Activated effector memory CD4-positive, alpha-beta T cell treated with anti-CD3 and anti-CD28 coated beads, Interleukin-2, amount 50 U/mL, for 16 hours (primary cell): ENCODE measurements around the gene NBR1.
"Not testable (repeated sequence)": the region's sequence is repeated elsewhere in the genome, so short reads cannot be mapped to it uniquely, and the experiment has no call there.

Source experiments
- DNase-seq: peaks from one replicate; pipeline ENCODE4 v3.0.0-alpha.2; 2020

The NBR1 gene

DNA sequence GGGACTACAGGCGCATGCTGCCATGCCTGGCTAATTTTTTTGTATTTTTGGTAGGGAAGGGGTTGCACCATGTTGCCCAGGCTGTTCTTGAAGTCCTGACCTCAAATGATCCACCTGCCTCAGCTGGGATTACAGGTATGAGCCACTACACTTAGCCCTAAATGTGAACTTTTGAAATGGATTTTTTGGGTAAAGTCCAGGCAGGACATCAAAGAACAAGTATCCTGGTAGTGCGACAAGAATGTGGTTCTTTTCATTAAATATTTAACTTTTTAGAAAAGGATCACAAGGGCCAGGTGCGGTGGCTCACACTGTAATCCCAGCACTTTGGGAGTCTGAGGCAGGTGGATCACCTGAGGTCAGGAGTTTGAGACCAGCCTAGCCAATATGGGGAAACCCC, 15.3 kb upstream of the NBR1 start:
- no peak for DNase-seq

DNA sequence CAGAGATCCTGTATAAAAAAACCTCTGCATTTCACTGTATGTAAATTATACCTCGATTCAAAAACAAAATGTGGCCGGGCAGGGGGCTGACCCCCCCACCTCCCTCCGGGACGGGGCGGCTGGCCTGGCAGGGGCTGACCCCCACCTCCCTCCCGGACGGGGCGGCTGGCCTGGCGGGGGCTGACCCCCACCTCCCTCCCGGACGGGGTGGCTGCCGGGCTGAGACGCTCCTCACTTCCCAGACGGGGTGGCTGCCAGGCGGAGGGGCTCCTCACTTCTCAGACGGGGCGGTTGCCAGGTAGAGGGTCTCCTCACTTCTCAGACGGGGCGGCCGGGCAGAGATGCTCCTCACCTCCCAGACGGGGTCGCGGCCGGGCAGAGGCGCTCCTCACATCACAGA, 11.8 kb upstream of the NBR1 start:
- DNase-seq: not testable (repeated sequence)

DNA sequence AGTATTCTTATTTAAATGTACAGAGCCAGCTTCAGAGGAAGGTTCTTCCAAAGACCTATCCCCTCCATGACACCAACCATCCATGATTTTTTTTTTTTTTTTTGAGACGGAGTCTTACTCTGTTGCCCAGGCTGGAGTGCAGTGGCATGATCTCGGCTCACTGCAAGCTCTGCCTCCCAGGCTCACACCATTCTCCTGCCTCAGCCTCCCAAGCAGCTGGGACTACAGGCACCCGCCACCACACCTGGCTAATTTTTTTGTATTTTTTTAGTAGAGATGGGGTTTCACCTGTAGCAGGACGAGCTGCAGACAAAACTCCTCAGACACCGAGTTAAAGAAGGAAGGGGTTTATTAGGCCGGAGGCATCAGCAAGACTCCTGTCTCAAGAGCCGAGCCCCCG, 11.1 kb upstream of the NBR1 start:
- not testable (repeated sequence) for DNase-seq

DNA sequence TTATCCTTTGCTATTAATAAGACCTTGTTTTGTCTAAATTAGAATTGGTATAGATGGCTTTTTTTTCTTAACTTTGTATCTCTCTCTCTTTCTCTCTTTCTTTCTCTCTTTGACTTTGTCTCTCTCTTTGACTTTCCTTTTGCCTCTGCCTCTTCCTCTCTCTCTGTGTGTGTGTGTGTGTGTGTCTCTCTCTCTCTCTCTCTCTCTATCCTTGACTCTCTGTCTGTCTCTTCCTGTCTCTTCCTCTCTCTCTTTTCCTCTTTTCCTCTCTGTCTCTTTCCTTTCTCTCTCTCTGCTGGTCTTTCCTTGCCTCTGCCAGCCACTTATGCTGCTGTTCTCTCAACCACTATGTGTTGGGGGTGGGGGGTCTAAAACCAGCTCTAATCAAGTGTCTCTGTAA, 5.0 kb upstream of the NBR1 start:
- not testable (repeated sequence) for DNase-seq

DNA sequence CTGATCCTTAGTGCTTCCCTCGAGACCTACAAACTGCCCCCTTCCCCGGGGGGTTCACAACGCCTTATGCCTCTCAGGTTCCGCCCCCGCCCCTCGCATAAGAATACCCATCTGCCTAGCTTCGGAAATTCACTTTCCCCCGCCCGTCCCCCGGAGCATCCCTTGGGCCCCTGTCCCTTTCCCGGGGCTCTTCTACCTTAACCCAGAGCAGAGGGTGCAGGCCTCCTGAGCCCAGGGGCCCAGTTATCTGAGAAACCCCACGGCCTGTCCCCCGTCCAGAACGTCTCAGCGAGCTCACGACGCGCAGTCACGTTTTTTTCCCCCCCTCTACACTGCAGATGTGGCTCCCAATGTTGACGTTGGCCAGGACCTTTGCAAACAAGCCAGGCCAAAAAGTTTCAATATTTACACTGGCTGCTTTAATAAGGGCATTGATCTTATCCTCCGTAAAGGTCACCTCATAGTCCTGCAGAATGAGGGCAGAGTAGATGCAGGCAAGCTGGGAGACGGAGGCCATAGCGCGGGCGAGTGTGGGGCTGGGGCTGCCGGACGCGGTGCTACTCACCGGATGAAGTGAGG, 1.4 kb upstream of the NBR1 start:
- peak; percentile 65 for DNase-seq

DNA sequence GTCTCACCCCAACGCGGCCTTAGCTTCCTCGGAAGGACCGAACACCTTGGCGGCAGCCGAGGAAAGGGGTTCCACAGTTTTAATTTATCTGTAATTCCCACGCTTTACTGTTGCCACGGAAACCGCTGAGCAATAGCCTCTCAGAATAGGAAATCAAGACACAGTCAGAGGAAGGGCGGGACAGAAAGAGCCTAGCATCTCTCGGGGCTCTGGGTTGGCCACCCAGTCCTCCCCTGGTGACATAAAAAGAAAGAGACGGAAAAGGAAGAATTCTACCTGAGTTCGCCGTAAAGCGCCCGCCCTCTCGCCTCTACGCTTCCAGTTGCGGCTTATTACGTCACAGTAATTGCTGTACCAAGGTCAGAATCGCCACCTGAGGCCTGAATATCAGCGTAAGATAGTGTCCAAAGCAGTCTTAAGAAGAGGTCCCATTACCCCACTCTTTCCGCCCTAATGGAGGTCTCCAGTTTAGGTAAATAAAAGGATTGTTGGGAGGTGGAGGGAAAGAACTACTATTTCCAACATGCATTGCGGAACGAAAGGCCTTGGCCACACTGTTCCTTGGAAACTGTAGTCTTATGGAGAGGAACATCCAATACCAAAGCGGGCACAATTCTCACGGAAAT, 761 bp upstream of the NBR1 start:
- peak; percentile 95 for DNase-seq

DNA sequence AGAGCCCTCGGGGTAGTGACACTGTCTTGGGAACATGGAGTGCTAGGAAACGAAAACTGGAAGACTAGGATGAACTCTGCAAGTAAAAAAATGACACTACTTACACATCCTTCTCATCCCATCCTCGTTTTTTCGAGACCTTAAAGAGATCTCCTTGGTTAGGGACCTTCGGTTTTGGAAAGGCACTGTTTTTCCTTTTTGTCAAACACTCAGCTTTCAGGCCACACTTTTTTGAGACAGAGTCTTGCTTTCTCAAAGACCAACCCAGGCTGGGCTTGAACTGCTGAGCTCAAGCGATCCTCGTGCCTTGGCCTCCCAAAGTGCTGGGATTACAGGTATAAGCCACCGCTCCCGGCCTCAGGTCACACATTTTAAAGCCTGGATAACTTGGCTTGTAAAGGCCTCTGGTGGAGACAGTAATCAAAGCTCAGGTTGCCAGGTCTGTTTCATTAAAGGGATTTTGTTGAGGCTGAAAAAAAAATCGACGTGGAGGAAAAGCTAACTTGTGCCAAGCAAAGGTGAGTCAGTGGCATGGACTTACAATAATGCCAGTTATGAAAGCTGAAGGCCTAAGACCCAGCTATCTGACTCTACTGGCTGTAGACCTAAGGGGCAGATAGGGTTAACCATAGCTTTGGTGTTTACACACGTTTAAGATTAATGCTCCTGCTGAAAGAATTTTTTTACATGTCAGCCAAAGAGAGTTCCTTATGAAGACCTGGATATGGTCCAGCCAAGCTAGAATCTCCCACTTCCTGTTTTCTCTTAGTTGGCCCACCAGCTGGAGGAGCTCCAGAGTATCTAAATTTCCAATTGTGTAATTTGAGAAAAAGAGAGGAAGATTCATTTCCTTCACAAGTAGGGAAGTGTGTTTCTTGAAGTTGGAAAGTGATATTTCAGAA, 823 bp downstream of the NBR1 start:
- DNase-seq: peak; percentile 63

DNA sequence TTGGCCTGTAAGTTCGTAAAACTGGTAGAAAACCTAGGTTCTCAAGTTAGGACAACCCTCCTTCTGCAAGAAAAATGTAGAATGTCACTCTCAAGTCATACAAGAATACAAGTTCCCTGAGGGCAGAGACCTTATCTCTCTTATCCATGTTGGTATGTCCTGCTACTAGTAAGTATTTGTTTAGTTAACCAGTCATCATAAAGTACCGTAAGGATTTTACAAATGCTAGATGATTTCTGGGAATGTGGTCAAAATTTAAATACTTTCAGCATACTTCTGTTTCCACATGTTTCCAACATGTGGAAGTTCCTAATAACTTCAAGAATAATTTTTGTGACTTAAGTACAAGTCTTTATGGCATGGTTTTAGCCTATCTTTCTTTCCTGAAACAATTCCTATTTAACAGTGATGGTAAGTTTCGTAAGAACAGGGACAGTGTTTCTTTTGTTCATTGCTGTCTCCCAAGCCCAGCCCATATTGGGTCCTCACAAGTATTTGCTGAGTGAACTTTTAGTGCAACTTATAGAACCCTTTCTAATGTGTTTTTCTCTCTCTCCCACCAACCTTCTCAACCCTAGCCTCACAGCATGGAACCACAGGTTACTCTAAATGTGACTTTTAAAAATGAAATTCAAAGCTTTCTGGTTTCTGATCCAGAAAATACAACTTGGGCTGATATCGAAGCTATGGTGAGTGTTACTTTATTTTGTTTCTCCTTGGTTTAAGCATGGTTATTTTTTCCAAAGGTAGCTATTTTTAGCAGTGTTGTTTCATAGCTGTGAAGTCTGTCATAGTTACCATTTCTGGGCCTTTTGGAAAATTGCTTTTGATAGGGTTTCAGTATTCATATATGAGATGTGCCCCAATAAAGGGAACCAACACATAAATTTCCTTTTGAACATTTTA, 4.5 kb downstream of the NBR1 start:
- no peak for DNase-seq

DNA sequence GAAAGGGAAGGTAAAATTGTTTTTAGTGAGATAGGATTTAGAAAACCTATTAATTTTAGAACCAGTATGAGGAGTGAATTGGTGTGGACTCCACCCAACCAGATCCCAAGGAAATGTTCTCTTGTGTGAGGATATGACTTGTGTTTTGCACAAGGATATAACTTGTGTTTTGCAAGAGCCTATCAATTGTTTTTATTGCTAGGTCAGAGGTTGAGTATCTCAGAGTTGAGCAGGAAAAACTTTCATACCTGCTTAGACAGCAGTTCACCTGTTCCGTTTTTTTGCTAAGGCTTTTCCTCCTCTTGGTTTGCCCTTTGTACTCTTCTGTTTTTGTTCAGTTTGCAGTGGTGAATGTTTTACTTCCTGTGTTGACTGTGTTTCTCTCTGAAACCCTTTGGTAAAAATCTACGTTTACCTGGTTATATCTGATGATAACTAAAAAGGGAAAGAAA, 5.1 kb downstream of the NBR1 start:
- DNase-seq: no peak

DNA sequence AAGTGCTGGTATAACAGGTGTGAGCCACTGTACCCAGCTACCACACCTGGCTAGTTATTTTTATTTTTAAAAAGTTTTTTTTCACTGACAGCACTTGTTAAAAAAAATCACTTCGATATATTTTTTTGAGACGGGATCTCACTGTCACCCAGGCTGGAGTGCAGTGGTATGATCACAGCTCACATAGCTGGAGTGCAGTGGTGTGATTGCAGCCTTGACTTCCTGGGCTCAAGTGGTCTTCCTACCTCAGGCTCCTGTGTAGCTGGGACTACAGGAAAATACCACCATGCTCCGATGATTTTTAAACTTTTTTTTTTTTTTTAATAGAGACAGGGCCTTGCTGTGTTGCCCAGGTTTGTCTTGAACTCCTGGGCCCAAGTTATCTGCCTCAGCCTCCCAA, 12.9 kb downstream of the NBR1 start:
- no peak for DNase-seq

DNA sequence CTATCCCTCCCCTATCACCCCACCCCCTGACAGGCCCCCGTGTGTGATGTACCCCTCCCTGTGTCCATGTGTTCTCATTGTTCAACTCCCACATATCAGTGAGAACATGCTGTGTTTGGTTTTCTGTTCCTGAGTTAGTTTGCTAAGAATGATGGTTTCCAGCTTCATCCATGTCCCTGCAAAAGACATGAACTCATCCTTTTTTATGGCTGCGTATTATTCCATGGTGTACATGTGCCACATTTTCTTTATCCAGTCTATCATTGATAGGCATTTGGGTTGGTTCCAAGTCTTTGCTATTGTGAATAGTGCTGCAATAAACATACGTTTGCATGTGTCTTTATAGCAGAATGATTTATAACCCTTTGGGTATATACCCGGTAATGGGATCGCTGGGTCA, 15.6 kb downstream of the NBR1 start:
- DNase-seq: not testable (repeated sequence)

DNA sequence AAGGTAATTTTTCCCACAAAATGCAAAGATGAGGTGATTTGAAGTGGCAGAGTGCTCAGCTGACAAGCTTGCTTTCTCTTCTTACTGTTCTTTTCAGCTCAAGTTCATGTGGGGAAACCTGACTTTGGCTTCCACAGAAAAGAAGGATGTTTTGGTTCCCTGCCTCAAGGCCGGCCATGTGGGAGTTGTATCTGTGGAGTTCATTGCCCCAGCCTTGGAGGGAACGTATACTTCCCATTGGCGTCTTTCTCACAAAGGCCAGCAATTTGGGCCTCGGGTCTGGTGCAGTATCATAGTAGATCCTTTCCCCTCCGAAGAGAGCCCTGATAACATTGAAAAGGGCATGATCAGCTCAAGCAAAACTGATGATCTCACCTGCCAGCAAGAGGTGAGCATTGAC, 22.2 kb downstream of the NBR1 start:
- DNase-seq: no peak

DNA sequence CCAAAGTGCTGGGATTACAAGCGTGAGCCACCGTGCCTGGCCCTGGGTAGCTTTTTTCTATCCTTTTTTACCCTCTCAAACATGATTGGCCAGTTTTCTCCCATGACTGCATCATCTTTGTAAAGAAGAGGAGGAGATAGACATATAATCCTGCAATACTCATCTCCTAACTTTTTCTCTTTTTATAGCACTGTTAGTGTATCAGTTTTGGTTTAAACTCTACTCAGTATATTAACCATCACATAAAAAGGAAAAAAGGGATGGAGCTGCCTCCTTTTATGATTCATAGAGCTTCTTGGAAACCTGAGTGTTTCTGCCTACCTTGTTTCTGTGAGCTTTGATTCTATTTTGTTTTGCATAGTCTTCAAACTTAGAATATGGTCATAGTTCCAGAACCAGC, 28.6 kb downstream of the NBR1 start:
- DNase-seq: no peak

DNA sequence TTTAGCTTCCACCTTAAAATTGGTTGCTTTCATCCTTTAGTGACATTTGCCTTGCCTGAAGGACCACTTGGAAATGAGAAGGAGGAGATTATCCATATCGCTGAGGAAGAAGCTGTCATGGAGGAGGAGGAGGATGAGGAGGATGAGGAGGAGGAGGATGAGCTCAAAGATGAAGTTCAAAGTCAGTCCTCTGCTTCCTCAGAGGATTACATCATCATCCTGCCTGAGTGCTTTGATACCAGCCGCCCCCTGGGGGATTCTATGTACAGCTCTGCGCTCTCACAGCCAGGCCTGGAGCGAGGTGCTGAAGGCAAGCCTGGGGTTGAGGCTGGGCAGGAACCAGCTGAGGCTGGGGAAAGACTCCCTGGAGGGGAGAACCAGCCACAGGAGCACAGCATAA, 29.1 kb downstream of the NBR1 start:
- no peak for DNase-seq

DNA sequence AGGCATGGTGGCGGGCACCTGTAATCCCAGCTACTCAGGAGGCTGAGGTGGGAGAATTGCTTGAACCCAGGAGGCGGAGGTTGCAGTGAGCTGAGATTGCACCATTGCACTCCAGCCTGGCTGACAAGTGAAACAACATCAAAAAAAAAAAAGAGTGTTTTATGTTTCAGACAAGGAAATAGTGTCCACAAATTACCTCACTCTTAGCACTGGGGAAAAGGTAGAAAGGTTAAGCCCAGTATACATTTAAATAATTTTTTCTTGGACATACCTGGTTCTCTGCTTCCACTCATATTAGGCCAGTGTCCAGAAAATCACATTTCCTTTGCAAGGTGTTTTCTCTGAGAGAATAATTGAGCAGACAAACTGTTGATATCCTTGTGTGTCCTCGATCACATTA, 32.0 kb downstream of the NBR1 start:
- not testable (repeated sequence) for DNase-seq

DNA sequence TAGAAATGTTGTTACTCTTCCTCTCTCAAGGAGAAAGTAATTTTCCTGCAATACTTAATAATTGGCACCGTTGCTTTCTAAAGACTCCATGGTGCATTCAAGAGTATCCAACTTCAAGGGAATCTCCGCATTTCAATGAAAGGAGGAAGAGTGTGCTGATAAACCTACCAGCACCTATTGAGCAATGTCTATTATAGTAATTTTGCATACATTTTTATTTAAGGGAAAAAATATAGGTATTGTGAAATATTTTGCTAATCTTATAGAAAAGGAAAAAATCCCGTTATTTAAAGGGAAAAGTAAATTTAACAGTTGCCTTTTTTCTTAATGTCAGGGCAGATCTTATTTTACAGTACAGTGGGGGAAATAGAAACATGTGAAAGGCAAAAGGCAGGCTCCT, 39.6 kb downstream of the NBR1 start:
- DNase-seq: no peak

DNA sequence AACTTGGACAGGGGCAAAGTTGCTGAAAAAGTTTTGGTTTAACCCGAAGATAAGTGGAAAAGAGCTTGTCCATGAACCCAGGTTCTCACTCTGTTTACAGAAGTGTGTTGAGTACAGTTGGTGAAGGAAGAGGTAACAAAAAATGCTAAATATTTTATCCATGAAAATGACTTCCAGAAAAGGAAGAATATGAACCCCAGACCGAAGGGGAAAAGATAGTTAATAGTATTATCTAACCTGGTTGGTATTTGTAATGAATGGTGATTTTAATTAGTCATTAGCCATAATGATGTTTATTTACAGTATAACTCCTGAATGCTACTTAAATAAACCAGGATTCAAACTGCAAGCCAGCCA, 40.1 kb downstream of the NBR1 start:
- no peak for DNase-seq

DNA sequence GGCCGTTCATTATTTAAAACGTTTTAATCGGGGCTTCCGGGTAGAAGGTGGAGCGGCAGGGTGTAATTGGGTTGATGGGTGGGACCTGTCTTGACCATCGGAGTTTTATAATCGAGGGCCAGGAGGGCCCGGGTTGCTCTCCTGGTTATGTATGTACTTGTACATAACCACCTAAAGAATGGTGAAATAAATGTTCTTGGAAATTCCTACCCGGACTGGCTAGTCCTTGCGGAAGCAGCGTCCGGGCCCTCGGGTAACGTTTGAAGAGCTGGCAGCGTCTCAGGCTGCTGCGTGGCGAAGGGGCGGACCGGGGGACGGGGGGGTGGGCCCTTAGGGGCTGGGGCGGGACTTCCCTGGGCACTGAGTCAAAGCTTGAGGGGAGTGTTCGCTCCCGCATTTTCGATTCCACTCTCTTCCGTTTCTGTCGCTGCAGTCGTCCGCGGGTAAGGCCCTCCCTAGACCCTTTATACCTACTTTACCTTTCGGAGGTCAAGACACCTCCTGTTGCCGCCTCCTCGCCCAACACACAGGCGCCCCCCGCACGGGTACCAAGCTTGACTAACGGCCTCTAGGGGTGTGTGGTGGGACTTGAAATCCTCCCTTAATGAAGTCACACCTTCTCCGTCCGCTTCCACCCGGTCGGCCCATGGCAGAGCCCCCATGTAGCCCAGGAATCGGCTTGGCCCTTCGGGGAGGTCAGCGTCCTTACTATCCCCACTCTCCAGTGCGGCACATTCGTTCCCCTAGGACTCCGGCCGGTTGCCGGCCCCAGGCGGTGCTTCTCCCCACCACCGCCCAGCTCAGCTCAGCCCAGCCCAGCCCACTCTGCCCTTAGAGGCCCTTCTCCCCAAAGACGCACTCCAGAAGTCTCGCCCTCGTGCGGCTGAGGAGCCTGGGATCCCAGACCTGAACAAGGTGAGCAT, 40.7 kb downstream of the NBR1 start, which contains the start of gene TMEM106A:
Gene TMEM106A, plus strand, starts transcription at position 396 of the 923 bp plus-strand sequence. CDS start 1,167 bp downstream, outside the sequence.
- peak; percentile 90 for DNase-seq

DNA sequence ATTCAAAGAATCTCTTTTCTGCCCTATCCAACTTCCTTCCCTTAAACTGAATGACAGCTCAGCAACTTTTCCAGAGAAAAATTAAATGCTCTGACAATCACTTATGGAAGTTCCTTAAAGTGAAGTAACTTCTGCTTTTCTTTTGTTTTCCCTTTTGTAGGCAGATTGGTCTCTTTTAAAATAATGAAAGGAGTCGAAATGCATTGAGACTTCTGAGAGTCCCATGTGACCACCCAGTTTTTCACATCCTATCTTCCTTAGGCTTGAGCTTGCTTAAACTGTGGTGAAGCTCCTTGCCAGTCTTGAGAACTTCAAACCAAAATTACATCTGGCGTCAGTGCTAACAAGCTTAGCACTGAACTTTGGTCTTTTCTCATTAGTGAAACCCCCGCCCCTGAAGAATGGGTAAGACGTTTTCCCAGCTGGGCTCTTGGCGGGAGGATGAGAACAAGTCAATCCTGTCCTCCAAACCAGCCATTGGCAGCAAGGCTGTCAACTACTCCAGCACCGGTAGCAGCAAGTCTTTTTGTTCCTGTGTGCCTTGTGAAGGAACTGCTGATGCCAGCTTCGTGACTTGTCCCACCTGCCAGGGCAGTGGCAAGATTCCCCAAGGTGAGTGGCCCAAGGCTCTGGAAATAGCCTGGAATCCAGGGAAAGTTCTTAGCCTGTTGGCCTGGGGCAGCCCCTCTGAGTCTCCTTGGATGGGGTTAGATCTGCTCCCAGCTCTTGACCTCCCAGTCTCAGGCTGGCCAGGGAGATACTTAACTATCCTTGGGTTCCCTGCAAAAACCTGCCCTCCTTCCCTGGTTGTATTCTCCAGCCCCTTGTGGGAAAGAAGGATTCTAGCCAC, 41.9 kb downstream of the NBR1 start:
- no peak for DNase-seq

DNA sequence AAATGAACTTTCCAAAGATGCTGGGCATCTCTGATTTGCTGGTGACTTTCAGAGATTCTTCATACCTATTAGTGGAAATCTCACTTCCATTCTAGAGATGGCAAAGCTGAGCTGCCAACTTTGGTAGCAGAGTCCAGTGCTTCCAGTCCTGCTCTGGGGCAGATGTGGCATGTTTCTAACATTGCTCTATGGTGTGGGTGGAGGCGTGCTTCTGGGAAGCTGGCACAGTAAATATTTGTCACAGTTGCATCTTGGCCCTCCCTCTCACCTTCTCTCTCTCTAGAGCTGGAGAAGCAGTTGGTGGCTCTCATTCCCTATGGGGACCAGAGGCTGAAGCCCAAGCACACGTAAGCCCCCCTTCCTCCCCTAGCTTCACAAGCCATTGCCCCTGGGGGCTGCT, 42.5 kb downstream of the NBR1 start:
- DNase-seq: no peak

DNA sequence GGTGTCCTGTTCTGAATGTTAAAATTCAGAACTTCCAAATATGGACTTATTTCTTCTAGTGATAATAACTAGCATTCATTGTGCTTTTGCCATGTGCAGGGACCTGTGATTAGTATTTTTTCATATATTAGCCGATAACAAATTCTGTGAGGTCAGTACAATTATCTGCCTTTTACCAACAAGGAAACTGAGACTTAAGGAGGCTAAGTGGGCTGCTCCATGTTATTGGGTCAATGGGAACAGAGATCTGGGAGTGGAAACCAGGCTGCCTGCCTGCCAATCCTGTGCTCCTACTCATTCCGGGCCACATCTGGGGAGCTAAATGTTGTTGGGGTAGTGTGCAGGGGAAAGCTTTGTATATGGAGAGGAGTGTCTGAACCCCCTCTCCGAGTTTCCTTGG, 44.3 kb downstream of the NBR1 start:
- DNase-seq: no peak
